CD14-positive monocyte (primary cell): ENCODE measurements around the gene GGTLC2. TPM values are rescaled to one million over a fixed set of nuclear protein-coding genes. Genes with fewer than 3 reads are reported as not detected.
"Not testable (repeated sequence)": the region's sequence is repeated elsewhere in the genome, so short reads cannot be mapped to it uniquely, and the experiment has no call there.

Experiments used
- DNase-seq, 3 donors: peaks; one replicate each; pipeline ENCODE4 v3.0.0-alpha.2; 2011 to 2022
- H2AFZ ChIP-seq: 2 replicates; pipeline ENCODE4 v1.6.0; 2012; ENCODE audit warnings: mild to moderate bottlenecking, low read depth, low read length, inconsistent platforms; ENCODE audit not compliant: insufficient read depth, poor library complexity, severe bottlenecking
- H3K27ac ChIP-seq, 2 donors: 1 replicate in 1 of 2; 2 replicates in 1 of 2; pipeline ENCODE4 v1.5.1; 2012 to 2013; ENCODE audit warnings: low read length in 2 of 2, control low read depth in 1 of 2, inconsistent platforms in 1 of 2, low read depth in 1 of 2, mild to moderate bottlenecking in 1 of 2
- H3K27me3 ChIP-seq, 2 donors: one replicate each; pipeline versions ENCODE4 v1.6.0 to v1.6.1; 2011 to 2013; ENCODE audit warnings: low read length in 2 of 2; ENCODE audit not compliant: control insufficient read depth in 2 of 2, insufficient read depth in 2 of 2
- H3K36me3 ChIP-seq, 2 donors: replicated peaks in 1 of 2; 1 replicate in 1 of 2; 2 replicates in 1 of 2; pipeline versions ENCODE4 v1.5.1 to v1.6.1; 2012 to 2013; ENCODE audit warnings: low read length in 2 of 2, control low read depth in 1 of 2, inconsistent platforms in 1 of 2, mild to moderate bottlenecking in 1 of 2; ENCODE audit not compliant: insufficient read depth in 2 of 2, control insufficient read depth in 1 of 2
- H3K4me1 ChIP-seq, 2 donors: 1 replicate in 1 of 2; 2 replicates in 1 of 2; pipeline versions ENCODE4 v1.5.1 to v1.6.1; 2012 to 2013; ENCODE audit warnings: low read length in 2 of 2, control low read depth in 1 of 2, inconsistent platforms in 1 of 2, mild to moderate bottlenecking in 1 of 2, moderate library complexity in 1 of 2; ENCODE audit not compliant: insufficient read depth in 2 of 2, control insufficient read depth in 1 of 2
- H3K4me2 ChIP-seq: replicated peaks from 2 replicates; pipeline ENCODE3; 2012; ENCODE audit warnings: low read length, moderate library complexity, mild to moderate bottlenecking; ENCODE audit not compliant: poor library complexity, severe bottlenecking; ENCODE audit errors: extremely low read depth
- H3K4me3 ChIP-seq, 3 experiments: fragments of 200-600 bp in 1 of 3; sonication (generic) in 1 of 3; replicated peaks in 1 of 3; 1 replicate in 2 of 3; 2 replicates in 1 of 3; pipeline ENCODE4 v1.5.1; 2011 to 2013; ENCODE audit warnings: low read length in 3 of 3, mild to moderate bottlenecking in 3 of 3, control low read depth in 2 of 3, low read depth in 2 of 3, inconsistent platforms in 1 of 3, moderate library complexity in 1 of 3
- H3K79me2 ChIP-seq: 2 replicates; pipeline ENCODE4 v1.6.0; 2012; ENCODE audit warnings: mild to moderate bottlenecking, control low read depth, inconsistent platforms, low read length, moderate library complexity; ENCODE audit not compliant: insufficient read depth
- H3K9ac ChIP-seq: 2 replicates; pipeline ENCODE4 v1.6.0; 2017; ENCODE audit warnings: low read length, mild to moderate bottlenecking; ENCODE audit not compliant: insufficient read depth, poor library complexity, severe bottlenecking
- H3K9me3 ChIP-seq, 2 donors: replicated peaks in 1 of 2; 1 replicate in 1 of 2; 2 replicates in 1 of 2; pipeline versions ENCODE4 v1.5.1 to v1.6.1; 2012 to 2013; ENCODE audit warnings: low read length in 2 of 2, control low read depth in 1 of 2; ENCODE audit not compliant: control insufficient read depth in 1 of 2, insufficient read depth in 1 of 2
- H4K20me1 ChIP-seq: 2 replicates; pipeline ENCODE4 v1.6.0; 2012; ENCODE audit warnings: mild to moderate bottlenecking, low read length, control low read depth, moderate library complexity; ENCODE audit not compliant: insufficient read depth
- H3K27ac Mint-ChIP-seq, 7 donors: one replicate each; pipeline ENCODE4 v1.8.0; 2020; ENCODE audit warnings: mild to moderate bottlenecking in 7 of 7, mixed read lengths in 7 of 7, moderate library complexity in 6 of 7, inconsistent platforms in 2 of 7
- H3K27me3 Mint-ChIP-seq, 3 donors: one replicate each; pipeline ENCODE4 v1.8.0; 2021 to 2022; ENCODE audit warnings: low read depth in 3 of 3, mild to moderate bottlenecking in 3 of 3, mixed read lengths in 3 of 3, moderate library complexity in 3 of 3, inconsistent platforms in 1 of 3
- H3K36me3 Mint-ChIP-seq, 2 donors: one replicate each; pipeline ENCODE4 v1.8.0; 2020; ENCODE audit warnings: mixed read lengths in 2 of 2, inconsistent platforms in 1 of 2, mild to moderate bottlenecking in 1 of 2
- H3K4me1 Mint-ChIP-seq: one replicate; pipeline ENCODE4 v1.8.0; 2020; ENCODE audit warnings: mild to moderate bottlenecking, mixed read lengths
- H3K4me3 Mint-ChIP-seq, 2 donors: one replicate each; pipeline ENCODE4 v1.8.0; 2020; ENCODE audit warnings: mild to moderate bottlenecking in 2 of 2, mixed read lengths in 2 of 2, moderate library complexity in 1 of 2
- H3K9me3 Mint-ChIP-seq, 7 donors: one replicate each; pipeline ENCODE4 v1.8.0; 2020 to 2022; ENCODE audit warnings: mixed read lengths in 7 of 7, mild to moderate bottlenecking in 6 of 7, moderate library complexity in 6 of 7, inconsistent platforms in 2 of 7
- WGBS: methylation state at CpG from one replicate; pipeline ENCODE4 v1.1.5; 2013; ENCODE audit warnings: missing lambda C conversion rate; ENCODE audit not compliant: insufficient coverage; 5-methylcytosine and 5-hydroxymethylcytosine counted together
- intact Hi-C, 2 donors: fragments of 100-400 bp; cut with micrococcal nuclease; formaldehyde crosslinking; loops; one replicate each; pipeline versions ENCODE4 v1.15.0 to v1.15.1; 2023
- polyA plus RNA-seq, 3 donors: library from polyadenylated mRNA; depleted of rRNA in 1 of 3; unstranded in 2 of 3; stranded (reverse) in 1 of 3; fragments of 300-500 nt in 2 of 3; fragments of >200 nt in 1 of 3; fragmentation: Illumina TruSeq in 2 of 3; gene quantifications; 1 replicate in 2 of 3; 2 replicates in 1 of 3; pipeline ENCODE4 v1.2.3, GENCODE V29; 2012 to 2021

Gene GGTLC2
- polyA plus RNA-seq, 3 donors, result not detected

DNA sequence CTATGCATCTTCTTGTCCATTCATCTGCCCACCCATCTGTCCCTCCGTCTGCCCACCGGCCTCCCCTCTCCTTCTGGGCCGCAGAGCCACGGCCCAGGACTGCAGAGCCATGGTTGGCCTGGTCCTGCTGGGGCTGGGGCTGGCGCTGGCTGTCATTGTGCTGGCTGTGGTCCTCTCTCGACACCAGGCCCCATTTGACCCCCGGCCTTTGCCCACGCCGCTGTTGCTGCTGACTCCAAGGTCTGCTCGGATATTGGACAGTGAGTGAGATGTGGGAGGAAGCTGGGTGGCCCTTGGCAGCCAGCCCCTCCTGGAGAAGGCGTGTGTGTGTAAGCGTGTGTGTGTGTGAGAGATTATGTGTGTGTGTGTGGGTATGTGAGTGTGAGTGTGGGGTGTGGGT lies 7.7 kb downstream of the GGTLC2 start:
- H3K9me3 Mint-ChIP-seq, H3K4me3 ChIP-seq, H3K4me1 ChIP-seq, H3K9me3 ChIP-seq, H4K20me1 ChIP-seq, H3K4me2 ChIP-seq, H3K36me3 Mint-ChIP-seq, H3K27ac Mint-ChIP-seq, H3K4me3 Mint-ChIP-seq, H3K27me3 ChIP-seq, H3K27me3 Mint-ChIP-seq, H2AFZ ChIP-seq, intact Hi-C loops, DNase-seq, H3K27ac ChIP-seq, H3K9ac ChIP-seq, H3K79me2 ChIP-seq, H3K4me1 Mint-ChIP-seq, H3K36me3 ChIP-seq: not testable (repeated sequence)
- 79% methylated on average over 8 of the region's 12 CpGs for WGBS

DNA sequence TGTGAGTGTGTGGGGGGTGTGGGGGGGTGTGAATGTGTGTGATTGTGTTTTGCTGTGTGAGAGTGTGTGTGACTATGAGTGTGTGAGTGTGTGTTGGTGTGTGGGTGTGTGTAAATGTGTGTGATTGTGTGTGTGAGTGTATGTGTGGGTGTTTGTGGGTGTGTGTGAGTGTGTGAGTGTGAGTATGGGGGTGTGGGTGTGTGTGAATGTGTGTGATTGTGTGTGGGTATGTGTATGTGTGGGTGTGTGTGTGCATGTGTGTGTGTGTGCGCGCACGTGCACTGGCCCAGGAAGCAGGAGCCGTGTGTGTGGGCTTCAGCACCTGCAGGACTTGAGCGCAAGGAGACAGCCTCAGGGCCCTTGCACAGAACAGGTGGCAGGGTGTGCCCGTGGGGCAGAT lies 8.2 kb downstream of the GGTLC2 start:
- H3K9ac ChIP-seq, H3K27me3 ChIP-seq, H3K4me2 ChIP-seq, H3K27ac Mint-ChIP-seq, H3K4me1 Mint-ChIP-seq, H4K20me1 ChIP-seq, H3K4me3 ChIP-seq, H3K36me3 ChIP-seq, H3K9me3 Mint-ChIP-seq, H3K27me3 Mint-ChIP-seq, H3K4me3 Mint-ChIP-seq, H3K4me1 ChIP-seq, H3K27ac ChIP-seq, DNase-seq, H3K36me3 Mint-ChIP-seq, H2AFZ ChIP-seq, H3K9me3 ChIP-seq, intact Hi-C loops, H3K79me2 ChIP-seq: not testable (repeated sequence)
- 78% methylated on average over 4 of the region's 6 CpGs for WGBS

DNA sequence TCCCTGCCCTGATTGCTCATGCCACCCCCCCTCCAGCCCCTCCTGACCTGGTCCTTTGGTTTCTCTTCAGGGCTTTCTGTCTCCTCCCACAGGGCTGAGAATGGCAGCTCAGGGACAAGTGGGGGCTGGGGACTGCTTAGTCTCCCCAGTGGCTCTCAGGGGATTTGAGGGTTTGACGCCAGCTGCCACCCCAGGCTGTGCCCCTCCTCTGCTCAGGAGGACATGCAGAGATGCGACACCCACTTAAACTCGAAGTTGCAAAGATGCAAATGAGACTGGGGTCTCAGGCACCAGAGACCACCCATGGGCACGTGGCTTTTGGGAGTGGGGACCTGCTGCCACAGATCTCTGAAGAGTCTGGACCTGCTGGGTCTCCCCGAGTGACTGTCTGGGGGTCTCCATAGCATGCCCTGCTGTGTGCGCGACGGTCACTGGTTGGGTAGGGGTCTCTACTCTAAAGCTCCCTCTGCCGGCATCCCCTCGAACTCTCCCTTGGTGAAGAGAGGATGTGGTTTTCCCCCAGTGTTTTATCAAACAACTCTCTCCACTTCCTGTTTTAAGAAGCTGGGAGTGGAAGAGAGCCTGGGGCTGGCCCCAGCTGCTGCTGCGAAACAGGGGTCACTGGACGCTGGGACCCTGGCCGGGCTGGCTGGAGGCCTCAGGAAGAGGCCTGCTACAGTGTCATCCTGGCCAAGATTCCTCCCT lies 9.4 kb downstream of the GGTLC2 start:
- H3K79me2 ChIP-seq, H3K36me3 Mint-ChIP-seq, DNase-seq, H2AFZ ChIP-seq, H3K36me3 ChIP-seq, intact Hi-C loops, H3K4me3 ChIP-seq, H3K4me1 ChIP-seq, H3K9me3 Mint-ChIP-seq, H4K20me1 ChIP-seq, H3K4me2 ChIP-seq, H3K27ac Mint-ChIP-seq, H3K27me3 ChIP-seq, H3K27ac ChIP-seq, H3K4me3 Mint-ChIP-seq, H3K9ac ChIP-seq, H3K4me1 Mint-ChIP-seq, H3K27me3 Mint-ChIP-seq, H3K9me3 ChIP-seq: not testable (repeated sequence)
- no CpG with 5 or more reads among the region's 13 CpGs for WGBS
